Measurements from ENCODE around the gene COLGALT1.
A peak's percentile ranks its signal among the peaks of the same experiment; 100 is the strongest.
"Not testable (repeated sequence)": the region's sequence is repeated elsewhere in the genome, so short reads cannot be mapped to it uniquely, and the experiment has no call there.

The COLGALT1 gene

DNA sequence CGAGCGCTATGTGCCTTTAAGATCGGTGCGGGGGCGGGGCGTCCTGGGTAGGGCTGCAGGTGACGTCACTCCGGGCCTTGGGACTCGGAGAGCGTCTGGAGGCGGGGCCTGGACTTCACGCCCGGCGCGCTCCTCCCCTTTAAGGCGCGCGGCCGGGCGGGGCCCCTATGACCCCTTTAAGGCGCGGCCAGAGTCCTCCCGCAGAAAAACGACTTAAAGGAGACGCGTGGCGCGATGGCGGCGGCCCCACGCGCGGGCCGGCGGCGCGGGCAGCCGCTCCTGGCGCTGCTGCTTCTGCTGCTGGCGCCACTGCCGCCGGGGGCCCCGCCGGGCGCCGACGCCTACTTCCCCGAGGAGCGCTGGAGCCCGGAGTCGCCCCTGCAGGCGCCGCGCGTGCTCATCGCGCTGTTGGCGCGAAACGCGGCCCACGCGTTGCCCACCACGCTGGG is at the start of gene COLGALT1:
Gene COLGALT1 (plus strand): TSS at position 170 of the 449 bp plus-strand sequence. CDS start 65 bp downstream, at position 235.
- peak; percentile 82 for DNase-seq

DNA sequence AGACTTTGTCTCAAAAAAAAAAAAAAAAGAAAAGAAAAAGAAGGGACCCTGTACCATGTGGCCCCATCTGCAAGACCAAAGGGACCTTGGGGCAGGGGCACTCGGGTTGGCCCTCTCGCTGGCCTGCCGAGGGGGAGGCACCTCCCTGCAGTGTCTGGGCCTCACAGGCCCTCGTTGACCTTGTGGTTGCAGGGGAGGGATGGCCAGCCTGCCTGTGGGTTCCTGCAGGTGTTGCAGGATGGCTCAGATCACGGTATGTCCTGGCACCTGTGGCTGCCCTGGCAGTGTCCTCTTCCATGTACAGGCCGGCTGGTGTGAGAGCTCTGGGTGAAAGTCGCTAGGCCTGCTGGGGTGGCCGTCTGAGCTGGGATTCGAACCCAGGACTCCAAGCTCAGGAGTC is 48.7 kb upstream of the COLGALT1 start:
- no peak for DNase-seq

DNA sequence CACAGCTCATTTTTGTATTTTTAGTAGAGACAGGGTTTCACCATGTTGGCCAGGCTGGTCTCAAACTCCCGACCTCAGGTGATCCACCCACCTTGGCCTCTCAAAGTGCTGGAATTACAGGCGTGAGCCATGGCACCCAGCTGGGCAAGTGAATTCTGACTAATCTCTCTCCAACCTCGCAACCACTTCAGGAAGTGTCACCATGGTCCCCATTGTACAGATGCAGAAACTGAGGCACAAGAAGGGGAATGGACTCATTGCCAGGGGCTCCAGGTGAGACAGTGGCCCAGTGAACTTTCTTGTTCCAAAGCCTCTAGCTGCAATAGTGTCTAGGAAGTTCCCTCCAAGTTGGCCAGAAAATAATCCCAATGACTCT is 46.9 kb upstream of the COLGALT1 start:
- not testable (repeated sequence) for DNase-seq

DNA sequence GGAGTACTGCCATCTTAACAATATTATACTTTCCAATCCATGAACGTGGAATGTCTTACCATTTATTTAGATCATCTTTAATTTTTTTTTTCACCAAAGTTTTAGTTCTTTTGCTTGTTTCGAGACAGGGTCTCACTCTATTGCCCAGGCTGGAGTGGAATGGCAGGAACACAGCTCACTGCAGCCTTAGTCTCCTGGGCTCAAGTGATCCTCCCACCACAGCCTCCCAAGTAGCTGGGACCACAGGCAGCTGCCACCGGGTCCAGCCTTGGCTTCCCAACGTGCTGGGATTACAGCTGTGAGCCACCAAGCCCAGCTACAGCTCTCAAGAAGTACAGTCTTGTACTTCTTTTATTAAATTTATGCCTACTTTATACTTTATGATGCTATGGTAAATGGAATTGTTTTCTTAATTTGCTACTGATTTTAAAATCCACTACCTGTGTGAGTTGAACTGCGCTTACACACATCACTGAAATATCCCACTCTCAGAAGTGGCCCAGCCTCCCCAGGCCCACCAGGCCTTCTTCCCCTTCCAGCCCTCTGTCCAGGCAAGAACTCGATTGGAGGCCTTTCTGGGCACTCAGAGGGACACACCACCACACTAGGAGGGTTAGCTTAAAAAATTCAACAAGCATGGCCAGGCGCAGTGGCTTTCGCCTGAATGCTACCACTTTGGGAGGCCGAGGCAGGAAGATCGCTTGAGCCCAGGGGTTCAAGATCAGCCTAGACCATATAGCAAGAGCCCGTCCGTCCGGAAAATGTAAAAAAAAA is 45.0 kb upstream of the COLGALT1 start:
- no peak for DNase-seq

DNA sequence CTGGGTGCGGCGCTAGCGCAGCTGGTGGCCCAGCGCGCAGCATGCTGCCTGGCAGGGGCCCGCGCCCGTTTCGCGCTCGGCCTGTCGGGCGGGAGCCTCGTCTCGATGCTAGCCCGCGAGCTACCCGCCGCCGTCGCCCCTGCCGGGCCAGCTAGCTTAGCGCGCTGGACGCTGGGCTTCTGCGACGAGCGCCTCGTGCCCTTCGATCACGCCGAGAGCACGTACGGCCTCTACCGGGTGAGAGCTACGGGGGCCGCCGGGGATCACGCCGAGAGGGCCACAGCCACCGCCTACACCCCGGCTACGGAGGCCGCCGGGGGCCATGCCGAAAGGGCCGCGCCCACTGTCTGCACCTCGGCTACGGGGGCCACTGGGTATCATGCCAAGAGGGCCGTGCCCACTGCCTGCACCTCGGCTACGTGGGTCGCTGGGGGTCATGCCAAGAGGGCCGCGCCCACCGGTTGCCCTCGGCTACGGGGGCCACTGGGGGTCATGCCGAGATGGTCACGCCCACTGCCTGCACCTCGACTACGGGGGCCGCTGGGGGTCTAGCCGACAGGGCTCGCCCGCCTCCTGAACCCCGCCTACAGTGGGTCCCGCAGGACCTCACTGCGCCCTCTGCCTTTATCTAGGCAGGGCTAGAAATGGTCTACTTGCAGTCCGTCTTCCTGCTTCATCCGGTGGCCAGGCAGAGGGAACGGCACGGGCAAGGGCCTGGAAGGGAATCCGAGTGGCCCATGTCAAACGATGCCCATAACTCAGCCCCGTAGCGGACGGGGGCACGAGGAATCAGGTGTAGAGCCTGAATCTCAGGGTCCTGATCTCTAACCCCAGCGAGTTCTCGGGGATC is 43.5 kb upstream of the COLGALT1 start:
- DNase-seq: peak; percentile 50

DNA sequence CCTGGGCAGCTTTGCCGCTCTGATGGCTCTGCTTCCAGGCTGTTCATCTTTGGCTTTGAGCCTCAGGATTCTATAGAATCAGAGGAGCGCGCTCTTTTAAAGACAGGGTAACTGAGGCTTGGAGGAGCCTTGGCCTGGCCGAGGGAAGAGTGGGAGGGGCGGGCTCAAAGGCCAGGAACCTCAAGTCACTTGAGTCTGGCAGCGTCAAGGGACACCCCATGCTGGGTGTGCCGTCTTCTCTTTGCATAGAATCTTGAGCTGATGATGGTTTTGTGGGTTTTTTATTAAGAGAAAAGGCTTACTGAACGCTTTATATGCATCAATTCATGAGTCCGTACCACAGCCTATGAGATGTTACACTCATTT is 42.9 kb upstream of the COLGALT1 start:
- no peak for DNase-seq

DNA sequence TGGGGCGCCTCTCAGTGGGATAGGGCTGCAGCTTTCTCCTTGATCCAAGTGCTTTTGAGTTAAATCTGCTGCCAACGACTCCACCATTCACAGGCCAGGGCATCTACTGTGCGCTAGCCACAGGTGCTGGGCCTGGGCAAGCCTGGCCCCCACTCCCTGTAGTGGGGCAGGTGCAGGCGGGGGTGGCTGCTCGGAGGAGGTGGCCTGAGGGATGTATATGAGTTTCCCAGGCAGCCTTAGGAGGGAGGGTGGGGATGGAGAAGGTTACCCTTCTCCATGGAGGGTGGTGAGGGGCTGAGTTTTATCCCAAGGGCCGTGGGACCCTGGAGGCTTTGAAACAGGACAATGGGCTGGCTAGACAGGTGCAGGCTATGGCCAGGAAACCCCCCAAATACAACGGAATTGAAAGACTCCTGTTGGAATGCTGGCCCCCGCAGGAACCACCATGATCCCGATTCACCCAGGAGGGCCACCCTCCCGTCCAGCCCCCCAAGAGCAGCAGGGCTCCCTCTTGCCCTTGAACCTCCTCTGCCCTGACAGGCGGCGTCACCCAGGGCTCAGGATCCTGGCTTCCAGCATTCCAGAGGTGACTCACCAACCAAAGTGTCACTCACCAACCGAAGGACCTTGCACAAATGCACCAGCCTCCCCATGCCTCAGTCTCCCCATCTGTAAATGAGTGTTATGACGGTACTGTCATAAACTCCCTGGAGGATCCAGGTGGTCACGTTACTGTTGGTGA is 39.9 kb upstream of the COLGALT1 start:
- no peak for DNase-seq

DNA sequence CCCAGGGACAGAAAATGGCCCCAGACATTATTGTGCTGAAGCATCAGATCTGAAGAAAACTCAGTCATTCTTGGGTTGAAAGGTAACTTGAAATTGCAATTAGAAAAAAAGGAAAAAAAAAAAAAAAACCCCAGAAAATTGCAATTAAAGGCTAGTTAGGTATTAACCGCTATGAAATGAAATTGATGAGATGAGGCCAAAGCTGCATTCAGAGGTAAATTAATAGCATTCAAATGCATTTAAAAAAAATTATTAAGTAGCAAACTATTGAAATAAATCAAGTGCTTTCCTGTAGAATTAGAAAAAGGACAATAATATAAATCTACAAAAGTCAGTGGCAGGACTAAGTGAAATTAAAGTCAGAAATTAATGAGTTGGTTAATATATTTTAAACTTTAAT is 37.6 kb upstream of the COLGALT1 start:
- no peak for DNase-seq

DNA sequence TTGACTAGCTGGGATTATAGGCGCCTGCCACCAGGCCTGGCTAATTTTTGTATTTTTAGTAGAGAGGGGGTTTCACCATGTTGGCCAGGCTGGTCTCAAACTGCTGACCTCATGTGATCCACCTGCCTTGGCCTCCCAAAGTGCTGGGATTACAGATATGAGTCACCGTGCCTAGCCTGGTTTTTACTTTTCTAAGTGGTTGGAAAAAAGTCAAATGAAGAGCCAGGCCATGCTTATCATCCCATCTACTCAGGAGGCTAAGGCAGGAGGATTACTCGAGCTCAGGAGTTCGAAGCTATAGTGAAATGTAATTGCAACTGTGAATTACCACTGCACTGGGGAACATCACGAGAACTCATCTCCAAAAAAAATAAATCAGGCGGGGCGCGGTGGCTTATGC is 36.8 kb upstream of the COLGALT1 start:
- DNase-seq: not testable (repeated sequence)

DNA sequence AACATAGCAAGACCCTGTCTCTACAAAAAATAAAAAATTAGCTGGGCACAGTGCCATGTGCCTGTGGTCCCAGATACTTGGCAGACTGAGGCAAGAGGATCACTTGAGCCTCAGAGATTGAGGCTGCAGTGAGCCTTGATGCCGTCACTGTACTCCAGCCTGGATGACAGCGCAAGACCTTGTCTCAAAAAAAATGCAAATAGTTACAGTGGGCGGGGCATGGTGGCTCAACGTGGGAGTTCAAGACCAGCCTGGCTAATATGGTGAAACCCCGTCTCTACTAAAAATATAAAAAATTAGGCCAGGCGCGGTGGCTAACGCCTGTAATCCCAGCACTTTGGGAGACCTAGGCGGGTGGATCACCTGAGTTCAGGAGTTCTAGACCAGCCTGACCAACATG is 35.5 kb upstream of the COLGALT1 start:
- DNase-seq: no peak

DNA sequence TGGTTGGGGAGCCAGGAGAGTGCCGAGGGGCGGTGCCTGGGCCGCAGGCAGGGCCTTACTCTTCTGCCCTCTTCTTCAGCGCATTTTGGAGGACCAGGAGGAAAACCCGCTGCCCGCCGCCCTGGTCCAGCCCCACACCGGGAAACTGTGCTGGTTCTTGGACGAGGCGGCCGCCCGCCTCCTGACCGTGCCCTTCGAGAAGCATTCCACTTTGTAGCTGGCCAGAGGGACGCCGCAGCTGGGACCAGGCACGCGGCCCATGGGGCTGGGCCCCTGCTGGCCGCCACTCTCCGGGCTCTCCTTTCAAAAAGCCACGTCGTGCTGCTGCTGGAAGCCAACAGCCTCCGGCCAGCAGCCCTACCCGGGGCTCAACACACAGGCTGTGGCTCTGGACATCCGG is 34.6 kb upstream of the COLGALT1 start:
- no peak for DNase-seq

DNA sequence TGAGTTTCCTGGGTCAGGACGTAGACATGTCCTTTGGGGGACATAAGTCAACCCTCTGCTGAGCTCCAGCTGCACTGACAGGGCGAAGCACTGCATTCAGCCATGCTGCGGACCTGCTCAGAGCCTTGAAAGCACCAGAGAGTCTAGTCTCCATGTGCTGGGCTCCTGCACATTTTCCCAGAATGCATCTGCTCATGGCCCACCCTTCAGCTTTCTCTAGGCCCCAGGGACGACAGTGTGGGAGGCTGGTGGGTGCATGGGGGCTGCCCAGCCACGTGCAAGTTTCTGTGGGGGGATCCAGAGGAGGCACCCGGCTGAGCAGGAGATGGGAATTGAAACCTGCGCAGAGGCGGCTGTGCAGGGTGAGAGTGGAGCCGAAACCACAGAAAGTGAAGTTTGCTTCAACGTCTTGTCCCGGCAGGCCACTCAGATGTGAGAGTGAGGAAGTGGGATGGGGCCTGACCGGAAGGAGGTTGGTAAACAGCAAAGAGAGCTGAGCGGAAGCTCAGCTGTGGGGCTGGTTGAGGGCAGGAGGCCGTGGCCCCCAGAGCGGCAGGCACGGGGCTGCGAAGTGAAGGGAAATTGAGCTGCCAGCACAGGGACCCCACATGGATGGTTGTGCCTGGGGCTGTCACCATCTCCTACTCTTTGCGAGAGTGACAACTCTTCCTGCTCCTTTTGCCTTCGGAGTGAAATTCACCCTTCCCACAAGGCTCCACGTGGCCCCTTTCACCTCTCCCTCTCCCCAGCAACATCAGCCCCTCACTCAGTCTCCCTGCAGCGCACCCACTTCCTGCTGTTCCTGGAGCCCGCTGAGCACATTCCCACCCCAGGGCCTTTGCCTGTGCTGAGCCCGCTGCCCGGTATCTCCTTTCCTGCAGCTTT is 32.2 kb upstream of the COLGALT1 start:
- no peak for DNase-seq

DNA sequence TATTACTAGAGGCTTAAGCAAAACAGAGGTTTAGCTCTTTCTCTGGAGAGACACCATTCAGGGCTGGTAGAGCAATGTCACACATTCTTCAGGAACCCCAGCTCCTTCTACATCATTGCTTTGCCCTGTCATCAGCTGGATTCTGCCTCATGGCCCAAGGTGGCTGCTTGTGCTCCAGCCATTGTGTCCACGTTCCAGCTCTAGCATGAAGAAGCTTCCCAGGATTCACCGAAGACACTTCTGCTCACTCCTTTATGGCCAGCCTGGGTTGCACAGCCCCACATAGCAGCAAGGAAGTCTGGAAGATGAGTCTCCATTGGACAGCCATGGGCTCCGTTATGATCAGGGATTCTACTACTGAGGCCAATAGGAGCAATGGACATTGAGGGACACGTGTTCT is 30.8 kb upstream of the COLGALT1 start:
- DNase-seq: no peak

DNA sequence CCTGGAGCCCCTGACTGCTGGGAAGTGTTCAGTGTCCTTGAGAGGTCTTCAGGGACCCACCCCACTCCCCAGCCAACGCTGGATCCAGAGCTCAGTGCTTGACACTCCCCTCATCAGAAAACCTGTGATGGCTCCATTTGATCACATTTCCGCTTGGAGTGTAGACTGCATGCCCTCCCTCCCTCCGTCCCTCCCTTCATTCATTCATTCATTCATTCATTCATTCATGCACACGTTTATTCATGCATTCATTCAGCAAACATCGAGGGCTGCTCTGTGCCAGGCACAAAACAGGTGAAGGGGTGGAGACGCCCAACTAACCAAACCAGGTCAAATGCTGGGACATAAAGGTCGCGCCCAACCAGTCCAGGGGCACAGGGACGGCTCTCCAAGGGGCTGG is 30.3 kb upstream of the COLGALT1 start:
- no peak for DNase-seq

DNA sequence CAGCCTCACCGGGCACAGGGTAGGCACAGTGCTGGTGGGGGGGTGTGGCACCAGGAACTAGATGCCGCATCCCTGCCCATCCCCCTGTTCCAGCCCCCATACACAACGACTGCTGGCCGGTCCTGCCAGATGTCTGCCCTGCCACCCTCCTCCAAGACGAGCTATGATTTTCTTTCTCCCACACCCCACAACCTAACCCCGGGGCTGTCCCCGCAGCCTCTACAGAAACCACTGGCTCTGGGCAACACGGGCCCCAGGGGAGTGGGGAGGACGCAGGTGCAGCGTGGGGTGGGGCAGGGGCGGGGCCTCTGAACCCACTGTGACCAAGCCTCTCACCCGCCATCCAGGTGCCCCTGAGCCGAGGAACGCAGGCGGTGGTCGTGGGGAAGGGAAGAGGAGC is 28.5 kb upstream of the COLGALT1 start:
- no peak for DNase-seq

DNA sequence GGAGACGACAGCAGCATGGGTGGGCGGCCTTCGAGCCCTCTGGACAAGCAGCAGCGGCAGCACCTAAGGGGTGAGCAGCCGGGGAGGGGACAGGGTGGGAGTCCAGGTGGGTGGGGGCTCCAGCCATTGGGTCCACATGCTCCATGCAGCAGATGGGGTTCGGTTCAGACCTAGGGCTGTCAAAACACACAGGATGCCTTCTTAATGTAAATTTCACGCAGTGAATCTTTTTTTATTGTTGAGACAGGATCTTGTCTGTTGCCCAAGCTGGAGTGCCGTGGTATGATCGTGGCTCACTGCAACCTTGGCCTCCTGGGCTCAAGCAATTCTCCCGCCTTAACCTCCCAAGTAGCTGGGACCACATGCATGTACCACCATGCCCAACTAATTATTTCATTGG is 28.1 kb upstream of the COLGALT1 start:
- DNase-seq: no peak

DNA sequence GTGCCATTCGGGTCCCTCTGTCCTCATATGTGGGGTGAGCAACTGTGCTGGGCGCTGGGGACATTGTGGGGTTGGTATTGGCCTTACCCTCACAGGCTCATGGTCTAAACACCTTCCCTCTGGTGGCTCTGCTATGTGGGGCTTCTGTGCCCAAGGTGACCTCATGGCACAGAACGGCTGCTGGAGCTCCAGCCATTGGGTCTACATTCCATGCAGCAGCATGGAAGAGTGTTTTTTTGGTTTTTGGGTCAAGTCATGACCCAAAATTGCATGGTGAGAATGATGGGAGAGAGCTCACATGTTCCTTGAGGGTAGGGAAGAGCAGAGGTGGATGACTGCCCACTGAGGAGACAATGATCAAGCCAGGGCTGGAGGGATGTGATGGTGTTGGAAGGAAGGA is 26.8 kb upstream of the COLGALT1 start:
- no peak for DNase-seq

DNA sequence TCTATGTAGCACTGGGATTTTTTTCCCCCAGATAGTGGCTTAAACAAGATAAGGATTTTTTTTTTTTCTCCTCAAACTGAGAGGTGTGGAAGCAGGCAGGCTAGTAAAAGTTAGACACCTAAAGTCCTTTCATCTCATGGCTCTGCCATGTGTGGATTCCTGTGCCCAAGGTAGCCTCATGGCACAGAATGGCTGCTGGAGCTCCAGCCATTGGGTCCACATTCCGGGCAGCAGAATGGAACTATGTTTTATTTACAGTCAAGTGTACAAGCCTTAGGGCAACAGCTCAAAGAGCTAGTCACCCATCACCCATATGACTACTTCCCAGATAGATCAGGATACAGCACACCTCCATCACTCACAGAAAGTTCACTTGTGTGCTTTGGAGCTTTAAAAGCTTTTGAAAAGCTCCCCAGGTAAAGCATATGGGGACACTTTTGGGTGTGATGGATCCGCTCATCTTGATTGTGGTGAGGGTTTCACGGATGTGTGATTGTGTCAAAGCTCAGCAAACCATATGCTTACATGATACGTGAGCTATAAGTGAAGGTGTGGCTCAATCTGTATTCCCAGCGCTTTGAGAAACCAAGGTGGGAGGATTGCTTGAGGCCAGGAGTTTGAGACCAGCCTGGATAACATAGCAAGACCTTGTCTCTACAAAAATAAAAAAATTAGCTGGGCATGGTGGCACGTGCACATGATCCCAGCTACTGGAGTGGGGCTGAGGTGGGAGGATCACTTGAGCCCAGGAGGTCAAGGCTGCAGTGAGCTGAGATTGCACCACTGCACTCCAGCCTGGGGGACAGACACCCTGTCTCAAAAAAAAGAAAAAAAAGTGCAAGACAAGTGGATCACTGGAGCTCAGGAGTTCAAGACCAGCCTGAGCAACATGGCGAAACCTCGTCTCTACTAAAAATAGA is 25.9 kb upstream of the COLGALT1 start:
- DNase-seq: no peak

DNA sequence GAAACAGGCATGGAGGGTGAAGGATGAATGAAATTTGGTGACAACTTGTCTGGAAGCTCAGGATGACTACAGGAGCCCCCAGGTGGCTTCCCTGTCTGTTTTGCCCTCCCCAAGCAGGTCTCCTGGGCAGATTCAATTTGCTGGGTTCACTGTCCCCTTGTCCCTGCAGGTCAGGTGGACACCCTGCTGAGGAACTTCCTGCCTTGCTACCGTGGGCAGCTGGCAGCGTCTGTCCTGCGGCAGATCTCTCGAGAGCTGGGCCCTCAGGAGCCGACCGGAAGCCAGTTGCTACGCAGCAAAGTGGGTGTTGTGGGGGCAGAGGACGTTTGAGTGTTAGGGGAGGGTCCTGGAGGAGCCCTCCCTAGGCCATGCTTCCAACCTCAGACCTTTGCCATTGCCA is 24.9 kb upstream of the COLGALT1 start:
- no peak for DNase-seq

DNA sequence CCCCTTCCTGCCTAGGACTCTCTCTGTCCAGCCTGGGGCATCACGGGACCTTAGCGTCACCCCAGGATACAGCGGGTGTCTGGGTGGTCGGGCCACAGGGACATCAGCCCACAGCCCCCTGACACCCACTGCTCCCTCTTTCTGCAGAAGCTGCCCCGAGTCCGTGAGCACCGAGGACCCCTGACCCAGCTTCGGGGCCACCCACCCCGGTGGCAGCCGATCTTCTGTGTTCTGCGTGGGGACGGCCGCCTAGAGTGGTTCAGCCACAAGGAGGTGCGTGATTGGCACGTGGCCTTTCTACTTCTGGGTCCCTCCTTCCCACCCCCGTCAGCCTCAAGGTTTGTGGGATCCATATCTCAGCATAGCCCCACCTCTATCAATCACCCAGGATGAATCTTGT is 23.3 kb upstream of the COLGALT1 start:
- DNase-seq: no peak

DNA sequence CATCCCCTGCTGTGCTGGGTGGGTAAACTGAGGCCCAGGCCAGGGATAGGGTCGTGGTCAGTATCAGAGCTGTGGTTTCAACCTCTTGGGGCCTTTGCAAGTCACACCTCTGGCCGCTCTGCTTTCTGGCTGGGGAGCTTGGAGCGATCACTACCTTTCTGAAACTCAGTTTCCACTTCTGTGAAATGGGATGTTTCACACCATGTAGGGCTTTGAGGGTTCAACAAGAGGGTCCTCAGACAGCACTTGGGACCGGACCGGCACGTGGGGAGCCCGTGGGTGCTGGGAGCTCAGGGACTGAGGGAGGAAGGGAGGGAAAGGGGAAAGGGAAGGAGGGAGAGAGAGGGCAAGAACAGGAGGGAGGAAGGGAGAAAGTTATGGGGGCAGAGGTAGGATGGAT is 22.9 kb upstream of the COLGALT1 start:
- no peak for DNase-seq

All from NCI-H2227 treated with DMSO at 0.1 percent for 48 hours (cell line).